Right lobe of liver (tissue), 6 donors: ENCODE data around the gene WHRN. TPM values are rescaled to one million over a fixed set of nuclear protein-coding genes. Genes with fewer than 3 reads are reported as not detected.

ENCODE experiments used
- ATAC-seq, 4 donors: fragments of 200-7000 bp; cut with Tn5 transposase; one replicate each; pipeline ENCODE4 v1.9.1; 2020; ENCODE audit warnings: mild to moderate bottlenecking in 4 of 4, moderate library complexity in 4 of 4
- DNase-seq, 3 donors: peaks; one replicate each; pipeline ENCODE4 v3.0.0-alpha.2; 2020
- H3K27ac ChIP-seq, 3 donors: fragments of 200-600 bp; one replicate each; pipeline ENCODE4 v1.8.0; 2022
- H3K27me3 ChIP-seq, 2 donors: fragments of 200-600 bp; one replicate each; pipeline ENCODE4 v1.8.0; 2022
- H3K36me3 ChIP-seq, 4 donors: fragments of 200-600 bp; sonication (generic) in 1 of 4; one replicate each; pipeline versions ENCODE4 v1.5.1 to v1.8.0; 2017 to 2022; ENCODE audit warnings: control low read depth in 1 of 4
- H3K4me1 ChIP-seq, 4 donors: fragments of 200-600 bp; sonication (generic) in 1 of 4; one replicate each; pipeline versions ENCODE4 v1.5.1 to v1.8.0; 2017 to 2022; ENCODE audit warnings: control low read depth in 1 of 4
- H3K4me3 ChIP-seq, 3 donors: fragments of 200-600 bp; one replicate each; pipeline ENCODE4 v1.8.0; 2022
- H3K9me3 ChIP-seq, 4 donors: fragments of 200-600 bp; sonication (generic) in 1 of 4; one replicate each; pipeline versions ENCODE4 v1.5.1 to v1.8.0; 2017 to 2022; ENCODE audit warnings: control low read depth in 1 of 4
- POLR2A ChIP-seq: fragments of 450-650 bp; IDR thresholded peaks from one replicate; pipeline ENCODE4 v1.6.1; 2017; ENCODE audit warnings: antibody characterized with exemption, mild to moderate bottlenecking
- WGBS: methylation state at CpG from one replicate; pipeline ENCODE4 v1.1.6; 2018; ENCODE audit warnings: low coverage, low lambda C conversion rate; ENCODE audit not compliant: insufficient coverage; ENCODE audit errors: missing lambda C conversion rate; 5-methylcytosine and 5-hydroxymethylcytosine counted together
- intact Hi-C, 2 donors: fragments of 100-400 bp; cut with DNase I; formaldehyde crosslinking; loops; one replicate each; pipeline versions ENCODE4 v1.11.2 to v1.14.1; 2022
- total RNA-seq, 6 experiments: library from RNA; depleted of rRNA in 2 of 6; stranded (reverse); fragments of >200 nt in 2 of 6; fragmentation: NEBNext Ultra II Directional in 3 of 6; extraction: Animal tissue kit (Norgen Biotek cat#: 25700) in 3 of 6; gene quantifications; one replicate each; pipeline versions ENCODE4 v1.1.0 to v1.2.4, GENCODE V29; 2016 to 2023
- TF ChIP-seq, protein P1 (sequence below), 4 donors: fragments of 200-600 bp in 3 of 4; fragments of 450-650 bp in 1 of 4; IDR thresholded peaks; one replicate each; pipeline versions ENCODE4 v1.5.1 to v1.8.0; 2016 to 2022; ENCODE audit warnings: antibody characterized with exemption in 4 of 4, mild to moderate bottlenecking in 2 of 4
- donor health status: DM: no; HTN: yes; CAD: no.
- donor health status: DM: no; HTN: no; CAD: no.
- donor health status: DM: no; HTN: no; CAD: no.
- donor health status: DM: no; HTN: yes; CAD: no.
- donor health status: DM: no; HTN: yes; CAD: no.

The WHRN gene
- total RNA-seq, 6 experiments from 2014 or later, result 2.1 to 3.7 (median 2.7) TPM

DNA sequence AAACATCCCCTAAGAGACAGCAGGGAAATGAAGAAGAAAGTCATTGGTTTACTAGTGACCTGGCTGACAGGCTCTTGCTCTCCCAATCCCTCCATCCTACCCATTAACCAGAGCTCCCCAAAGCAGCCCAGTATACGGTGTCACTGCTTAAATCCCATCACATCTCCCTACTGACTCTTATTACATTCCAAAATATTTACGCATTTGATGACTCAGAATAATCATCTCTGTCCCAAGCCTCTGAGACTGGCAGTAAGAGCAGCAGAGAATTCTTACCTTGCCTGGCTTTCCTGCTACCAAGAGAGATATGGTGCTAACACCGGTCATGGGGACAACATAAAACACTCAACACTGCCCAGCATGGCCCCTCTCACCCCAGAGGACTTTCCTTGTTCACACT is 20.2 kb upstream of the WHRN start:
- Histone ChIP-seq H3K4me1 (no peaks in the 10 kb centered on the region), H3K27ac (no peak overlapping the region), H3K4me3 (no peak overlapping the region), H3K27me3 (no peaks in the 10 kb centered on the region), H3K36me3 (no peaks in the 10 kb centered on the region), H3K9me3 (no peaks in the 10 kb centered on the region)
- intact Hi-C loops, result no loop called here
- TF ChIP-seq, protein P1, sequence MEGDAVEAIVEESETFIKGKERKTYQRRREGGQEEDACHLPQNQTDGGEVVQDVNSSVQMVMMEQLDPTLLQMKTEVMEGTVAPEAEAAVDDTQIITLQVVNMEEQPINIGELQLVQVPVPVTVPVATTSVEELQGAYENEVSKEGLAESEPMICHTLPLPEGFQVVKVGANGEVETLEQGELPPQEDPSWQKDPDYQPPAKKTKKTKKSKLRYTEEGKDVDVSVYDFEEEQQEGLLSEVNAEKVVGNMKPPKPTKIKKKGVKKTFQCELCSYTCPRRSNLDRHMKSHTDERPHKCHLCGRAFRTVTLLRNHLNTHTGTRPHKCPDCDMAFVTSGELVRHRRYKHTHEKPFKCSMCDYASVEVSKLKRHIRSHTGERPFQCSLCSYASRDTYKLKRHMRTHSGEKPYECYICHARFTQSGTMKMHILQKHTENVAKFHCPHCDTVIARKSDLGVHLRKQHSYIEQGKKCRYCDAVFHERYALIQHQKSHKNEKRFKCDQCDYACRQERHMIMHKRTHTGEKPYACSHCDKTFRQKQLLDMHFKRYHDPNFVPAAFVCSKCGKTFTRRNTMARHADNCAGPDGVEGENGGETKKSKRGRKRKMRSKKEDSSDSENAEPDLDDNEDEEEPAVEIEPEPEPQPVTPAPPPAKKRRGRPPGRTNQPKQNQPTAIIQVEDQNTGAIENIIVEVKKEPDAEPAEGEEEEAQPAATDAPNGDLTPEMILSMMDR (IDR thresholded peaks at IDR 0.05), result no peak
- no peak for TF ChIP-seq POLR2A
- DNase-seq (no peak), ATAC-seq (no peak)
- 58% methylated on average over 3 of the region's 3 CpGs for WGBS

DNA sequence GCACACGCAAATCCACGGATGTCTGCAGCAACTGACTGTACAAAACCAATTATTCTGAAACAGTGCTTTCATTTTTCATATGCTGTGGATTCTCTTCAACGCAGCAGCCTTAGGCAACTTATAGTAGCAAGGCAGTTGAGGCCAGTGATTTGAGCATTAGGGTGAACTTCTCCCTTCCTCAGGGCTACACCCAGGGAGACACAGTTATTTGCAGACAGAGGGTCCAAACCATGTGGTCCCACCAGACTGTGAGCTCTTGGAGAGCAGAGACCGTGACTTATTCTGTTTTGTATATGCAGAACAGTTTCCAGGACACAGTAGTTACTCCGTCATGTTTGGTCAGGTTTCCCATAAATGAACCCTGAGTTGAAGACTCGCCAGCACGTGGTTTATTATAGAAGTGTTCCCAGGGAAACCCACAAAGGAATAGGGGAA is 19.0 kb upstream of the WHRN start:
- Histone ChIP-seq H3K4me1 (no peaks in the 10 kb centered on the region), H3K4me3 (no peak overlapping the region), H3K27ac (no peak overlapping the region), H3K36me3 (no peaks in the 10 kb centered on the region), H3K27me3 (no peaks in the 10 kb centered on the region), H3K9me3 (no peaks in the 10 kb centered on the region)
- WGBS, result 60% methylated on average over 5 of the region's 7 CpGs
- TF ChIP-seq POLR2A, result no peak
- TF ChIP-seq, protein P1 (IDR thresholded peaks at IDR 0.05), result no peak
- ATAC-seq, result no peak
- intact Hi-C loops, result no loop called here
- no peak for DNase-seq

DNA sequence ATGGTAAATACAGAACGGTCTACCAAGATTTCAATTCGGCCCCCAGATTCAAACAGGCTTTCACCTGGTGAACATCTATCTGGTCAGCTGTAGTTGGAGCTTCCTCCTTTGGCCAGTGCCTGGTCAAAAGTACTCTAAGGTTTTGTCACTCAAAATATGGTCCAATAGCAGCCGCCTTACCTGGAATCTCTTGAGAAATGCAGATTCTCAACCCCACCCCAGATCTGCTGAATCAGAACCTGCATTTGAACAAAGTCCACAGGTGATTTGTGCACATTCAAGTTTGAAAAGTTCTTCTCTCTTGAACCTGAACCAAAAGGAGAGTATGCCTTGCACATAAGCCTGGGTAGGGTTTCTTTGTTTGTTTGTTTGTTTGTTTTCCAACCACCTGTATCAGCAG is 17.6 kb upstream of the WHRN start:
- ATAC-seq (no peak), DNase-seq (no peak)
- no peaks in the 10 kb centered on the region for H3K9me3 ChIP-seq
- WGBS, result 61% methylated on average over 3 of the region's 3 CpGs
- intact Hi-C loops, result no loop called here
- H3K36me3 ChIP-seq, result no peaks in the 10 kb centered on the region
- TF ChIP-seq, protein P1 (IDR thresholded peaks at IDR 0.05), result no peak
- no peak for TF ChIP-seq POLR2A
- no peaks in the 10 kb centered on the region for H3K27me3 ChIP-seq
- no peak overlapping the region for H3K27ac ChIP-seq
- H3K4me3 ChIP-seq, result no peak overlapping the region
- H3K4me1 ChIP-seq, result no peaks in the 10 kb centered on the region

DNA sequence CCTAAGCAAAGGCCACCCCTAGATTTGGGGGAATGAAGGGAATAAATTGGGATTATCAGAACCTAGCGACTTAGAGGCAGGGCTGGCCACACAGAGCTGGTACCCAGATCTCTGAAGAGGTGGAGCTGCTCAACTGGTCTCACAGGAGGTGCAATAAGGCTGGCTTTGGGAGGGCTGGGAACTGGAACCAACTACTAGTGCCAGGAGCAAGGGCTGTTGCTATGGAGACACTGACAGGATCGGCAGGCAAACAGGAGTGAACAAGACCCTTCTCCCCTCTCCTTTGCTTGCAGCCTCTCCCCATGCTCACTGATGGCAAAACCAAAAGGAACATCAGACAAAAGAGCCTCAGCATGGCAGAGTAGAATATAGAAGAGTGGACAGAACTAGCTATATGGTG is 17.0 kb upstream of the WHRN start:
- no peak overlapping the region for H3K27ac ChIP-seq
- no peaks in the 10 kb centered on the region for H3K27me3 ChIP-seq
- TF ChIP-seq, protein P1 (IDR thresholded peaks at IDR 0.05), result no peak
- TF ChIP-seq POLR2A, result no peak
- no peak for ATAC-seq
- no peaks in the 10 kb centered on the region for H3K4me1 ChIP-seq
- no peaks in the 10 kb centered on the region for H3K9me3 ChIP-seq
- intact Hi-C loops, result no loop called here
- 13% methylated on average over 2 of the region's 2 CpGs for WGBS
- no peaks in the 10 kb centered on the region for H3K36me3 ChIP-seq
- no peak for DNase-seq
- H3K4me3 ChIP-seq, result no peak overlapping the region

DNA sequence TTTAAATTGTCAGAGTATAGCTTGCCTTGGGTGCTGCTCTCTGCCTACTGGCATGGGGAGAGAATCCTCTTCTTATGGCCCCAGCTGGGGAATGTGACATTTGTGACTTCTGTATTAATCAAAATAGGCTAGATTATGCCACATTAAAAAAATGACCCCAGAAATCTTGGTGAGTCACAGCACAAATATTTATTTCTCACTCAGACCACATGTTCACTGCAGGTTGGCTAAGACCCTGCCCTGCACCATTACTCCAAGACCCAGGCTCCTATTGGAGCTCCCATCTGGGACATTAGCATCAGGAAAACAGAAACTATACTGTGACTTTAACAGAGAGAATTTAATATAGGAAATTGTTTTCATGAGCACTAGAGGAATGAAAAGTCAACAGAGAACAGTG is 16.6 kb upstream of the WHRN start:
- DNase-seq (no peak), ATAC-seq (no peak)
- TF ChIP-seq POLR2A, result no peak
- TF ChIP-seq, protein P1 (IDR thresholded peaks at IDR 0.05), result no peak
- H3K4me1 ChIP-seq, result no peaks in the 10 kb centered on the region
- no peaks in the 10 kb centered on the region for H3K27me3 ChIP-seq
- intact Hi-C loops, result no loop called here
- H3K9me3 ChIP-seq, result no peaks in the 10 kb centered on the region
- no peak overlapping the region for H3K27ac ChIP-seq
- no peak overlapping the region for H3K4me3 ChIP-seq
- H3K36me3 ChIP-seq, result no peaks in the 10 kb centered on the region
